Transverse colon (tissue), 4 donors: ENCODE results near the gene GPAT3. TPM values are rescaled to one million over a fixed set of nuclear protein-coding genes. Genes with fewer than 3 reads are reported as not detected.
"Not testable (repeated sequence)": the region's sequence is repeated elsewhere in the genome, so short reads cannot be mapped to it uniquely, and the experiment has no call there.

Source experiments
- DNase-seq: peaks from one replicate; pipeline ENCODE4 v3.0.0-alpha.2; 2019
- H3K27ac ChIP-seq, 4 donors: fragments of 200-600 bp; sonication (generic); 2 replicates each; pipeline ENCODE4 v1.5.1; 2016 to 2018; ENCODE audit warnings: inconsistent platforms in 4 of 4
- H3K27me3 ChIP-seq: fragments of 200-600 bp; sonication (generic); 2 replicates; pipeline ENCODE4 v1.5.1; 2017; ENCODE audit warnings: inconsistent platforms
- H3K36me3 ChIP-seq, 4 donors: fragments of 200-600 bp; sonication (generic); 2 replicates each; pipeline ENCODE4 v1.5.1; 2017 to 2019; ENCODE audit warnings: inconsistent platforms in 4 of 4
- H3K4me1 ChIP-seq, 4 donors: fragments of 200-600 bp; sonication (generic); 2 replicates each; pipeline ENCODE4 v1.5.1; 2017 to 2020; ENCODE audit warnings: inconsistent platforms in 4 of 4
- H3K4me3 ChIP-seq, 4 donors: fragments of 200-600 bp; sonication (generic); 1 replicate in 1 of 4; 2 replicates in 3 of 4; pipeline versions ENCODE4 v1.5.1 to v1.6.1; 2017 to 2019; ENCODE audit warnings: inconsistent platforms in 4 of 4
- H3K9me3 ChIP-seq, 2 donors: fragments of 200-600 bp; sonication (generic); 2 replicates each; pipeline ENCODE4 v1.5.1; 2017 to 2019; ENCODE audit warnings: inconsistent platforms in 2 of 2
- EP300 ChIP-seq: sonication (generic); formaldehyde crosslinking; IDR thresholded peaks from one replicate; pipeline ENCODE4 v1.6.1; 2017; ENCODE audit warnings: antibody characterized with exemption, low read depth
- POLR2A ChIP-seq: fragments of 450-650 bp; IDR thresholded peaks from one replicate; pipeline ENCODE4 v1.6.1; 2016; ENCODE audit warnings: antibody characterized with exemption, mild to moderate bottlenecking, moderate library complexity
- POLR2AphosphoS5 ChIP-seq, 3 donors: sonication (generic); formaldehyde crosslinking; IDR thresholded peaks; one replicate each; pipeline ENCODE4 v1.6.1; 2016; ENCODE audit warnings: antibody characterized with exemption in 3 of 3
- WGBS, 2 donors: methylation state at CpG; one replicate each; pipeline ENCODE4 v1.1.5; 2018; ENCODE audit warnings: low coverage in 1 of 2; 5-methylcytosine and 5-hydroxymethylcytosine counted together
- in situ Hi-C, 4 donors: fragments of 200-750 bp; cut with MboI; loops; one replicate each; pipeline versions ENCODE4 v1.15.0 to v1.15.1; 2017; ENCODE audit warnings: low sequenced_read_pairs in 3 of 4, low pct_ligation_motif_present in 1 of 4, low pct_unique_long_range_greater_than_20kb in 1 of 4
- intact Hi-C: fragments of 100-400 bp; cut with DNase I; formaldehyde crosslinking; loops from one replicate; pipeline ENCODE4 v1.15.1; 2023; ENCODE audit warnings: low total_unique reads
- total RNA-seq, 4 donors: library from RNA; depleted of rRNA; stranded (reverse); fragments of >200 nt; gene quantifications; one replicate each; pipeline ENCODE4 v1.1.0, GENCODE V29; 2016
- TF ChIP-seq, protein P1 (sequence below), 5 experiments: fragments of 200-600 bp in 3 of 5; fragments of 450-650 bp in 2 of 5; sonication (generic) in 3 of 5; IDR thresholded peaks; 1 replicate in 2 of 5; 2 replicates in 3 of 5; pipeline ENCODE4 v1.5.1; 2016 to 2017; ENCODE audit warnings: antibody characterized with exemption in 5 of 5, inconsistent platforms in 3 of 5, mild to moderate bottlenecking in 2 of 5, moderate library complexity in 1 of 5

Gene GPAT3
- total RNA-seq, 4 donors from 2014 or later, result 2.8 to 32.4 (median 22.0) TPM

DNA sequence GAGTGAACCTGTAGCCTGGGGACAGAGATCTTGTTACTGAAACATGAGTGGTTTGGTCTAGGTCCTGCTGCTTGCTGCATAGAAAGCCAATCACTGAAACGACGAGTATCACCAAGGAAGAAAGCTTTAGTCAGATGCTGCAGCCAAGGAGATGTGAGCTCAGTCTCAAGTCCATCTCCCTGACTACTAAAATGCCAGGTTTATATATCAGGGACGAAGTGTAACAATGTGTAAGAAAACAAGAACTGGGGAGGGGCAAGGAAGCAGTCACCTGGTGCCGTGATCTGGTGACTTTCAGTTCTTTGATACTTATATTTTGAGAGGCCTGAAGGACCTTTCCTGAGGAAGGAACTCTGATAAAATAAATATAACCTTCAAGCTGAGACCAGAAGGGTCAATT, 31.4 kb upstream of the GPAT3 start:
- DNase-seq, result no peak
- Histone ChIP-seq H3K36me3 (no peaks in the 10 kb centered on the region), H3K27ac (no peak overlapping the region), H3K4me3 (no peak overlapping the region), H3K27me3 (no peaks in the 10 kb centered on the region), H3K4me1 (no peaks in the 10 kb centered on the region), H3K9me3 (no peaks in the 10 kb centered on the region)
- in situ Hi-C loops, result loop anchor here in 3 of 4 donors (25.0 kb wide), 1 partner anchor 1008 kb away; no protein-coding TSS in a partner anchor
- intact Hi-C loops, result no loop called here
- WGBS, 2 donors, result 41 to 51% methylated on average over 3 to 4 of the region's 4 CpGs
- TF ChIP-seq, protein P1, sequence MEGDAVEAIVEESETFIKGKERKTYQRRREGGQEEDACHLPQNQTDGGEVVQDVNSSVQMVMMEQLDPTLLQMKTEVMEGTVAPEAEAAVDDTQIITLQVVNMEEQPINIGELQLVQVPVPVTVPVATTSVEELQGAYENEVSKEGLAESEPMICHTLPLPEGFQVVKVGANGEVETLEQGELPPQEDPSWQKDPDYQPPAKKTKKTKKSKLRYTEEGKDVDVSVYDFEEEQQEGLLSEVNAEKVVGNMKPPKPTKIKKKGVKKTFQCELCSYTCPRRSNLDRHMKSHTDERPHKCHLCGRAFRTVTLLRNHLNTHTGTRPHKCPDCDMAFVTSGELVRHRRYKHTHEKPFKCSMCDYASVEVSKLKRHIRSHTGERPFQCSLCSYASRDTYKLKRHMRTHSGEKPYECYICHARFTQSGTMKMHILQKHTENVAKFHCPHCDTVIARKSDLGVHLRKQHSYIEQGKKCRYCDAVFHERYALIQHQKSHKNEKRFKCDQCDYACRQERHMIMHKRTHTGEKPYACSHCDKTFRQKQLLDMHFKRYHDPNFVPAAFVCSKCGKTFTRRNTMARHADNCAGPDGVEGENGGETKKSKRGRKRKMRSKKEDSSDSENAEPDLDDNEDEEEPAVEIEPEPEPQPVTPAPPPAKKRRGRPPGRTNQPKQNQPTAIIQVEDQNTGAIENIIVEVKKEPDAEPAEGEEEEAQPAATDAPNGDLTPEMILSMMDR (IDR thresholded peaks at IDR 0.05), result no peak
- TF ChIP-seq POLR2A, result no peak
- TF ChIP-seq EP300, result no peak
- no peak for TF ChIP-seq POLR2AphosphoS5 (IDR thresholded peaks at IDR 0.05)

- TF ChIP-seq POLR2A, result no peak
- TF ChIP-seq POLR2AphosphoS5 (IDR thresholded peaks at IDR 0.05), result no peak
- no peak for TF ChIP-seq EP300
- TF ChIP-seq, protein P1 (IDR thresholded peaks at IDR 0.05), result no peak
- Histone ChIP-seq H3K36me3 (no peaks in the 10 kb centered on the region), H3K4me1 (no peaks in the 10 kb centered on the region), H3K4me3 (no peak overlapping the region), H3K9me3 (no peaks in the 10 kb centered on the region), H3K27ac (no peak overlapping the region), H3K27me3 (no peaks in the 10 kb centered on the region)
- intact Hi-C loops (no loop called here), in situ Hi-C loops (loop anchor here in 3 of 4 donors (25.0 kb wide), 1 partner anchor 1007 kb away; no protein-coding TSS in a partner anchor)
- WGBS, 2 donors, result 91 to 96% methylated on average over 5 to 10 of the region's 10 CpGs
- DNase-seq, result no peak
Measured at GRCh38 chr4:83504996-83505395, 30.9 kb upstream of the GPAT3 start.

DNA sequence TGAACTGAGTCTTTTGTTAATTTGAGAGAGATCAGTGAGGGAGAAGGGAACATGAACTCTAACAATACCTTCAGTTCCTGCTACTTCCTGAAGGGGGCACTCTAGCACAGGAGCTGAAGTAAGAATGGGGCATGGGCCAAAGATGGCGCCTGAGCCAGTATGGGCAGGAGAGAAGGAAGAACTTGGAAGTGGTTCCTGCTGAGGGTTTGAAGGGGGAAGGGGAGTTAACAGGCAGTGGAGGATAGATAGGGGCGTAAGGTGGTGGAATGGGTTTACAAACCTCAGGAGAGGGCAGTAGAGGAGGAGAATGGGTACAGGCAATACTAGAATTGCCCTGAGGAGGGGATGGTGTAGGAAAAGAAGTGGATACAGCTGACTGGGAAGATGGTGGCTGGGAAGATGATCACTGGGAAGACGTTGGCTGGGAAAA, 26.7 kb upstream of the GPAT3 start:
- H3K27ac ChIP-seq, H3K4me1 ChIP-seq, H3K27me3 ChIP-seq, H3K36me3 ChIP-seq, H3K9me3 ChIP-seq, H3K4me3 ChIP-seq: not testable (repeated sequence)
- TF ChIP-seq, protein P1 (IDR thresholded peaks at IDR 0.05), result peak; percentile 69 to 93 (median 82)
- in situ Hi-C loops (loop anchor here in 3 of 4 donors (25.0 kb wide), 1 partner anchor 1003 kb away; no protein-coding TSS in a partner anchor), intact Hi-C loops (loop anchor here (2.0 kb wide), 1 partner anchor 132 kb away; no protein-coding TSS in a partner anchor)
- DNase-seq, result peak; percentile 69
- 62 to 63% methylated on average over 3 of the region's 3 CpGs for WGBS, 2 donors

DNA sequence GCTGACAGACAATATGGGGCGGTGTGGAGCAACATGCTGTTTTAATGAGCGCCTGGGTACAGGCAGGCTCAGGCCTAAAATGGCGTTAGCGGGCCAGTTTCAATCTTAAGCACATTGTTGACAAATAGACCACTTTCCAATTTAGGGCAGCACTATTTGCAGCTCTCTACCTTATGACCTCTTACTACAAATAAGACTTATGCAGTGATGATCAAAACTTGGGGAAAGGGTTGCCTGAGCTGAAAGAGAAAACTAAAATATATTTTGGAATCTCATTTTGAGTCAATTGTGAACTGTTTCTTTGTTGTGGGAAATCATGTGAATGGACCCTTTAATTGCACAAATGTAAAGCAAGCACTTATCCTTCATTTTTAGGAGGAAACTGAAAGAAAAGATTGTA, 25.5 kb upstream of the GPAT3 start:
- H3K36me3 ChIP-seq, result no peaks in the 10 kb centered on the region

More for the DNA sequence above, 25.5 kb upstream of the GPAT3 start:
- Histone ChIP-seq H3K9me3 (no peaks in the 10 kb centered on the region), H3K27ac (no peak overlapping the region), H3K4me3 (no peak overlapping the region), H3K4me1 (no peaks in the 10 kb centered on the region), H3K27me3 (no peaks in the 10 kb centered on the region)
- TF ChIP-seq, protein P1 (IDR thresholded peaks at IDR 0.05), result no peak
- no peak for TF ChIP-seq EP300
- no peak for TF ChIP-seq POLR2AphosphoS5 (IDR thresholded peaks at IDR 0.05)
- TF ChIP-seq POLR2A, result no peak
- intact Hi-C loops, result no loop called here
- WGBS, 2 donors, result 70 to 82% methylated on average over 2 to 4 of the region's 4 CpGs
- in situ Hi-C loops, result loop anchor here (5.0 to 25.0 kb wide), 3 partner anchors 122 to 1002 kb away; no protein-coding TSS in a partner anchor
- DNase-seq, result no peak
